A549 (cell line): ENCODE results near the gene SNAPIN. TPM values are rescaled to one million over a fixed set of nuclear protein-coding genes. Genes with fewer than 3 reads are reported as not detected.

Source experiments
- ATAC-seq, 2 experiments: fragments of 200-7000 bp in 1 of 2; fragments of >200 bp in 1 of 2; cut with Nextera tagmentation in 1 of 2; cut with Tn5 transposase in 1 of 2; 3 replicates each; pipeline versions ENCODE4 v1.8.0 to v1.9.1; 2018 to 2020; ENCODE audit warnings: mild to moderate bottlenecking in 1 of 2, moderate library complexity in 1 of 2
- CTCF ChIA-PET: fragments of 300-600 bp; sonication (Branson Sonifier 250); formaldehyde crosslinking; extraction: SDS; loops from one replicate; lab custom pipeline; 2021; ENCODE audit warnings: antibody characterized with exemption, inconsistent platforms; lab: Yijun Ruan, JAX
- POLR2A ChIA-PET: fragments of 350-600 bp; formaldehyde crosslinking; extraction: SDS; loops from one replicate; lab custom pipeline; 2021; ENCODE audit warnings: antibody characterized with exemption, inconsistent platforms; lab: Yijun Ruan, JAX
- DNase-seq, 2 experiments: peaks; one replicate each; pipeline versions ENCODE4 v3.0.0 to v3.0.0-alpha.2; 2011 to 2016; ENCODE audit warnings: low read depth in 1 of 2, low spot score in 1 of 2
- FAIRE-seq: peaks from 2 replicates; lab custom pipeline; 2011; peaks lifted over from hg19 to GRCh38; lab: Jason Lieb, UNC
- H3K27ac ChIP-seq, 2 experiments: fragments of >200 bp; sonication (Bioruptor Twin); formaldehyde crosslinking; 3 replicates each; pipeline ENCODE4 v1.5.1; 2016 to 2017
- H3K4me1 ChIP-seq: fragments of >200 bp; sonication (Bioruptor Twin); formaldehyde crosslinking; 3 replicates; pipeline ENCODE4 v1.6.1; 2016
- H3K4me2 ChIP-seq: fragments of >200 bp; sonication (Bioruptor Twin); formaldehyde crosslinking; 3 replicates; pipeline ENCODE4 v1.6.1; 2016
- H3K4me3 ChIP-seq: fragments of >200 bp; sonication (Bioruptor Twin); formaldehyde crosslinking; 3 replicates; pipeline ENCODE4 v1.5.1; 2016
- H3K9me3 ChIP-seq: fragments of >200 bp; sonication (Bioruptor Twin); formaldehyde crosslinking; 3 replicates; pipeline ENCODE4 v1.6.1; 2016
- CHD4 ChIP-seq: fragments of 200-600 bp; sonication (generic); IDR thresholded peaks from 2 replicates; pipeline ENCODE4 v1.6.1; 2016; ENCODE audit warnings: antibody characterized with exemption, mild to moderate bottlenecking, borderline replicate concordance
- CTCF ChIP-seq: fragments of >200 bp; sonication (Bioruptor Twin); formaldehyde crosslinking; IDR thresholded peaks from 3 replicates; pipeline ENCODE4 v1.5.1; 2016
- EHMT2 ChIP-seq: fragments of 200-600 bp; sonication (generic); IDR thresholded peaks from 2 replicates; pipeline ENCODE4 v1.6.1; 2016; ENCODE audit warnings: antibody characterized with exemption, low read depth, mild to moderate bottlenecking, moderate library complexity
- FOSL2 ChIP-seq, 2 experiments: fragments of 450-650 bp in 1 of 2; fragments of >200 bp in 1 of 2; sonication (Bioruptor Twin) in 1 of 2; formaldehyde crosslinking; IDR thresholded peaks; 2 replicates each; pipeline versions ENCODE4 v1.5.0 to v1.6.1; 2016 to 2020; ENCODE audit warnings: mild to moderate bottlenecking in 1 of 2, moderate library complexity in 1 of 2
- HMGXB4 ChIP-seq: fragments of 250-450 bp; sonication (Bioruptor Pico); IDR thresholded peaks from 2 replicates; pipeline ENCODE4 v1.5.0; 2021; ENCODE audit warnings: mild to moderate bottlenecking, moderate library complexity, borderline replicate concordance
- HOXB13 ChIP-seq: fragments of 250-450 bp; sonication (Bioruptor Pico); IDR thresholded peaks from 2 replicates; pipeline ENCODE4 v1.5.0; 2020; ENCODE audit warnings: low read depth, mild to moderate bottlenecking, moderate library complexity
- JUN ChIP-seq, 2 experiments: fragments of >200 bp; sonication (Bioruptor Twin); formaldehyde crosslinking; IDR thresholded peaks; 2 replicates in 1 of 2; 3 replicates in 1 of 2; pipeline ENCODE4 v1.6.1; 2016 to 2017
- KDM5A ChIP-seq: fragments of 200-600 bp; sonication (generic); IDR thresholded peaks from 2 replicates; pipeline ENCODE4 v1.6.1; 2016; ENCODE audit warnings: antibody characterized with exemption, mild to moderate bottlenecking
- MAZ ChIP-seq: fragments of 150-350 bp; IDR thresholded peaks from 2 replicates; pipeline ENCODE4 v1.6.1; 2014; ENCODE audit warnings: antibody characterized with exemption, low read depth, low read length, borderline replicate concordance
- NR3C1 ChIP-seq: fragments of >200 bp; sonication (Bioruptor Twin); formaldehyde crosslinking; IDR thresholded peaks from 3 replicates; pipeline ENCODE4 v1.6.1; 2017
- PBX3 ChIP-seq: IDR thresholded peaks from 2 replicates; pipeline ENCODE4 v1.6.1; 2012
- POLR2A ChIP-seq: IDR thresholded peaks from 2 replicates; pipeline ENCODE4 v1.6.1; 2012; ENCODE audit warnings: mild to moderate bottlenecking, low read length
- RAD21 ChIP-seq, 2 experiments: fragments of >200 bp in 1 of 2; sonication (Bioruptor Twin) in 1 of 2; formaldehyde crosslinking in 1 of 2; IDR thresholded peaks in 1 of 2; conservative IDR thresholded peaks in 1 of 2; 2 replicates in 1 of 2; 3 replicates in 1 of 2; pipeline ENCODE4 v1.6.1; 2012 to 2018; ENCODE audit warnings: inconsistent platforms in 1 of 2
- RCOR1 ChIP-seq: fragments of 150-350 bp; IDR thresholded peaks from 2 replicates; pipeline ENCODE4 v1.6.1; 2014; ENCODE audit warnings: antibody characterized with exemption, low read length, low read depth
- SMC3 ChIP-seq: fragments of >200 bp; sonication (Bioruptor Twin); formaldehyde crosslinking; IDR thresholded peaks from 3 replicates; pipeline ENCODE4 v1.6.1; 2018; ENCODE audit warnings: inconsistent platforms
- TFCP2L1 ChIP-seq: fragments of 250-450 bp; sonication (Bioruptor Pico); IDR thresholded peaks from 2 replicates; pipeline ENCODE4 v1.5.0; 2021; ENCODE audit warnings: mild to moderate bottlenecking
- ZNF302 ChIP-seq: fragments of 250-450 bp; sonication (Bioruptor Pico); IDR thresholded peaks from 2 replicates; pipeline ENCODE4 v1.9.0; 2021; ENCODE audit warnings: inconsistent platforms, mild to moderate bottlenecking, moderate library complexity
- WGBS: methylation state at CpG from one replicate; pipeline ENCODE4 v1.1.6; 2017; ENCODE audit errors: missing lambda C conversion rate; 5-methylcytosine and 5-hydroxymethylcytosine counted together
- polyA plus RNA-seq, 4 experiments: library from polyadenylated mRNA; depleted of rRNA in 3 of 4; stranded (reverse); fragments of >200 nt; fragmentation: RNase III in 1 of 4; extraction: RNeasy Plus Mini Kit Qiagen cat#74134 plus additional on column Dnase treatment in 1 of 4; gene quantifications; 2 replicates in 3 of 4; 3 replicates in 1 of 4; pipeline ENCODE4 v1.2.3, GENCODE V29; 2011 to 2017

SNAPIN gene
- polyA plus RNA-seq, 2 of the 4 experiments (the other 2 are of a cell fraction), result 52.6 to 71.4 TPM

- CTCF ChIA-PET, result interaction anchor here (2.7 to 3.2 kb wide), 2 partner anchors 9 to 14 kb away, joined by 8 to 22 read pairs; partner anchors contain the start of genes S100A1 and S100A13
- 91% methylated on average over 11 of the region's 11 CpGs for WGBS
- TF ChIP-seq POLR2A (no peak), PBX3 (no peak), NR3C1 (no peak), KDM5A (no peak), TFCP2L1 (no peak), CHD4 (no peak), HMGXB4 (CRISPR knock-in tag) (no peak), RCOR1 (no peak), EHMT2 (no peak), ZNF302 (no peak), RAD21 (conservative IDR thresholded peaks at IDR 0.05 in 1 of 2, IDR thresholded peaks at IDR 0.05 in 1 of 2) (no peak), FOSL2 (IDR thresholded peaks at IDR 0.05) (no peak), FOSL2 (CRISPR knock-in tag; IDR thresholded peaks at IDR 0.05) (no peak), SMC3 (no peak)
- H3K27ac ChIP-seq, result no peak overlapping the region
- H3K4me1 ChIP-seq, result peaks cover 5% of the 10 kb centered on the region; the same call in 2 of the 3 replicates
- no peak overlapping the region for H3K4me2 ChIP-seq
- ATAC-seq (no peak), FAIRE-seq (no peak), DNase-seq (no peak)
- no peak overlapping the region for H3K4me3 ChIP-seq
- no peaks in the 10 kb centered on the region for H3K9me3 ChIP-seq
- POLR2A ChIA-PET, result interaction anchor here (1.3 kb wide), 1 partner anchor 14 kb away, joined by 3 read pairs; the partner anchor contains the start of genes S100A1 and S100A13
Measured at GRCh38 chr1:153642161-153642560, 16.3 kb upstream of the SNAPIN start.

- POLR2A ChIA-PET, result interaction anchor here (2.1 to 5.1 kb wide), 2 partner anchors 9 to 10 kb away, joined by 5 to 48 read pairs; partner anchors contain the start of gene CHTOP
Measured at GRCh38 chr1:153643100-153643499, 15.4 kb upstream of the SNAPIN start.

More at GRCh38 chr1:153643100-153643499, 15.4 kb upstream of the SNAPIN start:
- H3K4me3 ChIP-seq, result no peak overlapping the region
- 91% methylated on average over 11 of the region's 11 CpGs for WGBS
- H3K9me3 ChIP-seq, result no peaks in the 10 kb centered on the region
- peaks cover 5% of the 10 kb centered on the region; the same call in 1 of the 3 replicates for H3K4me1 ChIP-seq
- no peak overlapping the region for H3K27ac ChIP-seq
- no peak for ATAC-seq
- no peak for FAIRE-seq
- TF ChIP-seq POLR2A (no peak), JUN (IDR thresholded peaks at IDR 0.05) (no peak), MAZ (no peak), HOXB13 (no peak), CTCF (no peak)
- DNase-seq, result no peak
- H3K4me2 ChIP-seq, result no peak overlapping the region
- CTCF ChIA-PET, result interaction anchor here (0.5 to 3.2 kb wide), 10 partner anchors 8 to 291 kb away, joined by 3 to 22 read pairs (median 3); partner anchors contain the start of genes S100A1 and S100A13
